NCI-H1436 (cell line): ENCODE measurements around the gene RCAN1.

ENCODE experiments used
- DNase-seq: peaks from one replicate; lab custom pipeline; 2025; lab: John Stamatoyannopoulos, UW

The RCAN1 gene

GRCh38 chr21:34614628-34615486 is at the start of gene RCAN1:
Gene RCAN1 (minus strand): TSS chr21:34615113. CDS start chr21:34615011, 102 bp downstream.
- peak; percentile 90 for DNase-seq

GRCh38 chr21:34661848-34662247 is 46.9 kb upstream of the RCAN1 start:
- no peak for DNase-seq

- no peak for DNase-seq
Measured at GRCh38 chr21:34653522-34653921, 38.6 kb upstream of the RCAN1 start.

GRCh38 chr21:34651642-34652041 is 36.7 kb upstream of the RCAN1 start:
- no peak for DNase-seq

- DNase-seq, result no peak
Measured at GRCh38 chr21:34650861-34651431, 36.0 kb upstream of the RCAN1 start.

- DNase-seq, result no peak
Measured at GRCh38 chr21:34649400-34649799, 34.5 kb upstream of the RCAN1 start.

- DNase-seq, result no peak
Measured at GRCh38 chr21:34648739-34649297, 33.9 kb upstream of the RCAN1 start.

GRCh38 chr21:34647555-34647954 is 32.6 kb upstream of the RCAN1 start:
- no peak for DNase-seq

GRCh38 chr21:34644825-34645224 is 29.9 kb upstream of the RCAN1 start:
- DNase-seq, result no peak

- no peak for DNase-seq
Measured at GRCh38 chr21:34642211-34643075, 27.5 kb upstream of the RCAN1 start.

GRCh38 chr21:34640858-34641257 is 25.9 kb upstream of the RCAN1 start:
- DNase-seq, result no peak

- no peak for DNase-seq
Measured at GRCh38 chr21:34639882-34640788, 25.2 kb upstream of the RCAN1 start.

GRCh38 chr21:34639250-34639649 is 24.3 kb upstream of the RCAN1 start:
- no peak for DNase-seq

GRCh38 chr21:34636961-34637360 is 22.0 kb upstream of the RCAN1 start:
- no peak for DNase-seq

GRCh38 chr21:34635307-34635706 is 20.4 kb upstream of the RCAN1 start:
- no peak for DNase-seq

- DNase-seq, result no peak
Measured at GRCh38 chr21:34632498-34632897, 17.6 kb upstream of the RCAN1 start.

- DNase-seq, result peak; percentile 50
Measured at GRCh38 chr21:34630536-34631143, 15.7 kb upstream of the RCAN1 start.

GRCh38 chr21:34626131-34626530 is 11.2 kb upstream of the RCAN1 start:
- DNase-seq, result no peak

- no peak for DNase-seq
Measured at GRCh38 chr21:34625030-34625593, 10.2 kb upstream of the RCAN1 start.

GRCh38 chr21:34623516-34623915 is 8.6 kb upstream of the RCAN1 start:
- DNase-seq, result no peak
